Stimulated activated memory B cell treated with anti-CD40 and anti-IgM and Interleukin-4, amounts not matched to agents 10 μg/mL and 1 μg/mL and 100 μg/mL, for 72 hours (primary cell): Measurements from ENCODE around the gene SPTBN5.

ENCODE experiments used
- ATAC-seq: fragments of 150-1000 bp; cut with Tn5 transposase; 2 replicates; pipeline ENCODE4 v1.10.0; 2021
- H3K27ac Mint-ChIP-seq: one replicate; pipeline ENCODE4 v1.8.0; 2022; ENCODE audit warnings: mild to moderate bottlenecking, mixed read lengths
- H3K27me3 Mint-ChIP-seq: one replicate; pipeline ENCODE4 v1.8.0; 2022; ENCODE audit warnings: mixed read lengths
- H3K36me3 Mint-ChIP-seq: one replicate; pipeline ENCODE4 v1.8.0; 2022; ENCODE audit warnings: mixed read lengths
- H3K4me1 Mint-ChIP-seq: one replicate; pipeline ENCODE4 v1.8.0; 2022; ENCODE audit warnings: mixed read lengths
- H3K4me3 Mint-ChIP-seq: one replicate; pipeline ENCODE4 v1.8.0; 2022; ENCODE audit warnings: mild to moderate bottlenecking, moderate library complexity, mixed read lengths
- H3K9me3 Mint-ChIP-seq: one replicate; pipeline ENCODE4 v1.8.0; 2022; ENCODE audit warnings: mixed read lengths

The SPTBN5 gene

GRCh38 chr15:41860049-41860828 is 33.6 kb downstream of the SPTBN5 start:
- no peak overlapping the region for H3K4me3 Mint-ChIP-seq
- ATAC-seq: no peak

GRCh38 chr15:41858756-41859155 is 35.1 kb downstream of the SPTBN5 start:
- H3K27me3 Mint-ChIP-seq: peaks cover 9% of the 10 kb centered on the region
- no peaks in the 10 kb centered on the region for H3K9me3 Mint-ChIP-seq
- no peaks in the 10 kb centered on the region for H3K4me1 Mint-ChIP-seq
- no peaks in the 10 kb centered on the region for H3K36me3 Mint-ChIP-seq
- H3K4me3 Mint-ChIP-seq: no peak overlapping the region
- H3K27ac Mint-ChIP-seq: no peak overlapping the region
- no peak for ATAC-seq

More at GRCh38 chr15:41860049-41860828, 33.6 kb downstream of the SPTBN5 start:
- Mint-ChIP-seq H3K36me3 (no peaks in the 10 kb centered on the region), H3K4me1 (no peaks in the 10 kb centered on the region), H3K27ac (no peak overlapping the region), H3K27me3 (peaks cover 9% of the 10 kb centered on the region), H3K9me3 (no peaks in the 10 kb centered on the region)

DNA sequence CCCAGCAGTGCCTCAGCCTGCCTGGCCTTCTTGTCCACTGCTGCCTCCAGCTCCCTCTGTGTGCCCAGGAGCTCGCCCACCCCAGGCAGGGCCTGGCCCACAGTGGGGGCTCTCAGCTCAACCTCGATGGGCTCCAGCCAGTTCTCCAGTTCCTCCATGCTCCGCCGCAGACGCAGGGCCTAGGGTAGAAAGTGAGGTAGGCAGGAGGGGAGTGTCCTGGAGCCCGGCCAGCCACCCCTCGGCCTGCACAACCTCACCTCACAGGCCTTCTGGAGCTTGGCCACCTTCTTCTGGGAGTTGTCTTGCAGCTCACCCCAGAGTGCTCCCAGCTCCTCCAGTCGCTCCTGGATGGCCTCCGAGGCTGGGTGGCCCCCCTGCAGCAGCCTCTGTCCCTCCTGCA is 36.5 kb downstream of the SPTBN5 start:
- H3K4me1 Mint-ChIP-seq: no peaks in the 10 kb centered on the region
- H3K27me3 Mint-ChIP-seq: peaks cover 9% of the 10 kb centered on the region

DNA sequence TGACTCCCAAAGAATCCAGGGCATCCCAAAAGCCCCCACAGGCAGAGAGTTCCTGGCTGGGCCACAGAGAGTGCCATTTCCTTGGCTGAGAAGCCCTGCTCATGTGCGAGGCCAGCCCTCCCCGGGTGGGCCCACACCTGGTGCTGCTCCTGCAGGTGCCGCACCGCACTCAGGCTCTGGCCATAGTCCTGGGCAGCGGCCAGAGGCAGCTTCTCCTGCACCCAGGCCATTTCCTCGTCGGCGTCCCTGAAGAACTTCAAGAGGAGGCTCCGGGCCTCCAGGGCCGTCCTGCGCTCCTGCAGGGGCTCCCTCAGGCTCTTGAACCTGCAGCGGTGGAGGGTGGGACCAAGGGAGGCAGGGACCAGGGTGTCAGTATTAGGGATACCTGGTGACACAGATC is 37.1 kb downstream of the SPTBN5 start:
- Mint-ChIP-seq H3K27me3 (peaks cover 6% of the 10 kb centered on the region), H3K4me3 (no peak overlapping the region), H3K27ac (no peak overlapping the region), H3K36me3 (no peaks in the 10 kb centered on the region), H3K4me1 (no peaks in the 10 kb centered on the region), H3K9me3 (no peaks in the 10 kb centered on the region)
- no peak for ATAC-seq

More for the DNA sequence above, 36.5 kb downstream of the SPTBN5 start:
- no peaks in the 10 kb centered on the region for H3K9me3 Mint-ChIP-seq
- no peaks in the 10 kb centered on the region for H3K36me3 Mint-ChIP-seq
- no peak overlapping the region for H3K4me3 Mint-ChIP-seq
- no peak overlapping the region for H3K27ac Mint-ChIP-seq
- ATAC-seq: no peak

GRCh38 chr15:41856262-41856661 is 37.6 kb downstream of the SPTBN5 start:
- ATAC-seq: no peak
- no peaks in the 10 kb centered on the region for H3K36me3 Mint-ChIP-seq

GRCh38 chr15:41855261-41855961 is 38.4 kb downstream of the SPTBN5 start:
- Mint-ChIP-seq H3K27ac (no peak overlapping the region), H3K4me1 (peaks cover 11% of the 10 kb centered on the region), H3K4me3 (no peak overlapping the region), H3K9me3 (no peaks in the 10 kb centered on the region), H3K27me3 (peaks cover 11% of the 10 kb centered on the region), H3K36me3 (no peaks in the 10 kb centered on the region)
- ATAC-seq: no peak

More at GRCh38 chr15:41856262-41856661, 37.6 kb downstream of the SPTBN5 start:
- no peak overlapping the region for H3K4me3 Mint-ChIP-seq
- H3K27me3 Mint-ChIP-seq: peaks cover 6% of the 10 kb centered on the region
- no peaks in the 10 kb centered on the region for H3K9me3 Mint-ChIP-seq
- peaks cover 2% of the 10 kb centered on the region for H3K4me1 Mint-ChIP-seq
- no peak overlapping the region for H3K27ac Mint-ChIP-seq

DNA sequence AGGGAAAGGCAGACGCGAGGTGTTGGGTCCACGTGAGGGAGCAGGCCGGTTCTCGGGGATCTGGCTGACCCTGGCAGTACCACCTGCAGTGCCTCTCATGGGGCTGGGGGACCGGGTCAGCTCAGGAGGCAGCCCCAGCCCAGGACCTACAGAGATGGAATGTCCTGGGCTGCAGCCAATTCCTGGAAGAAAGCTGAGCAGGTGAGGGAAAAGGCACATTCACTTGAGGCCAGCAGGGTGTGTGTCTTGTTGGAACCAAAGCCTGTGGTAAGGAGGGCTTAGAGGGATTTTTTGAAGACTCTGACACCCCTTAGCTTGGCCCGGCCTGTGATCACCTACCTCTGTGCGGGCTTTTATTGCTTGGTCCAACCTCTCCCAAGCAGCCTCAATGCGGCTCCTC is 39.4 kb downstream of the SPTBN5 start:
- peaks cover 11% of the 10 kb centered on the region for H3K27me3 Mint-ChIP-seq
- ATAC-seq: no peak

DNA sequence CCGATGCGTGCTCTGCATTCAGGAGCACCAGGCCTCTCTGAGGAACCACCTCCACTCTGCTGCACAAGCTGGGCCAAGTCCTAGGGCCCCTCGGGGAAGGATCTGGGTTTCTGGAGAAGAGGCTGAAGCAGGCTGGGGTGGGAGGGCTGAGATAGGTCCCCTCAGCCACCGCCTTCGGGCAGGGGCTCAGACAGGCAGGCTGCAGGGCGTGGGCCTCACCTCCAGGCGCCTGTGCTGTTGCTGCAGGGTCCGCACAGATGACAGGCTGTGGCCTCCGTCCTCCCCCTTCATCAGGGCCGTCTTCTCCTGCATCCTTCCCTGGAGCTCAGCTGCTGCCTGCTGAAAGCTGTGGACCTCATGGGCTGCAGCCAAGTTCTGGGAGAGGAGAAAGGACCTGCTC is 40.0 kb downstream of the SPTBN5 start:
- ATAC-seq: no peak
- Mint-ChIP-seq H3K27me3 (peaks cover 11% of the 10 kb centered on the region), H3K9me3 (no peaks in the 10 kb centered on the region), H3K4me1 (peaks cover 18% of the 10 kb centered on the region), H3K27ac (no peak overlapping the region), H3K36me3 (no peaks in the 10 kb centered on the region), H3K4me3 (no peak overlapping the region)

More for the DNA sequence above, 39.4 kb downstream of the SPTBN5 start:
- Mint-ChIP-seq H3K27ac (no peak overlapping the region), H3K4me1 (peaks cover 18% of the 10 kb centered on the region), H3K36me3 (no peaks in the 10 kb centered on the region), H3K9me3 (no peaks in the 10 kb centered on the region), H3K4me3 (no peak overlapping the region)

DNA sequence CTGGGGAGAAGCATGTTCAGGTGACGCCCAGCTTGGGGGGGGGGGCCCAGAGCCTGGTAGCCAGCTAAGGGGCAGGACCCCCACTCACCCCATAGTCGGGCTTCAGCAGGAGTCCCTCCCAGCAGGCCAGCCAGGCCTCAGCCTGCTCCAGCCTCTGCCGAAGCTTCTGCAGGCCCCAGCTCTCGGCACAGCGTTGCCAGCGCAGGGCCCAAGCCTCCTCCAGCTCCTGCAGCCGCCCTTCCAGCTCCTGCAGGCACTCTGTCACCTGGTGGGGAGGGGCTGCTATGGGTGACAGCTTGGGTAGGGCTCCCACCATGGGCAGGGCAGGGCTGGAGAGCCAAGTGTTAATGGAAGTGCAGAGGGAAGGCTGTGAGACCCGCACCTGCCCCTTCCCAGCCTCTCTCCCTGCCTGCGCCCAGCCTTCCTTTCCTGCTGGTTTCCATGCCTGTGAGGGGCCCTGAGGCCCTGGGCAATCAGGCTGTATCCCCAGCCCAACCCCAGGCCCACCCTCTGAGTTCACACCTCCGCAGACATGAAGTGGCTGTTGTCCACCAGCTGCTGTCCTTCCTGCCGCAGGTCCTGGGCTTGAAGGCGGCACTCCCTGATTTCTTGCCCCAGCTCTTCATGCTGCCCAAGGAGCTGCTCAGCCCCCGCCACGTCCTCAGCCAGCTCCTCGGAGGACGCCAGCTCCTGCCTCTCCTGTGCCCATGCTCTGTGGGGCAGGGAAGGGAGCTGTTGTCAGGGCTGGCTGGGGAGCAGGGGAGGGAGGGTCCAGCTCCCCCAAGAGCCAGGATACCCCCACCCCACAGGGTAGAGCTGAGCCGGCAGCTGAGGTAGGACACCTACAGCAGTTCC is 40.9 kb downstream of the SPTBN5 start:
- Mint-ChIP-seq H3K27me3 (peaks cover 11% of the 10 kb centered on the region), H3K4me1 (peaks cover 18% of the 10 kb centered on the region), H3K4me3 (no peak overlapping the region), H3K27ac (no peak overlapping the region), H3K9me3 (no peaks in the 10 kb centered on the region), H3K36me3 (peaks cover 6% of the 10 kb centered on the region)
- no peak for ATAC-seq

DNA sequence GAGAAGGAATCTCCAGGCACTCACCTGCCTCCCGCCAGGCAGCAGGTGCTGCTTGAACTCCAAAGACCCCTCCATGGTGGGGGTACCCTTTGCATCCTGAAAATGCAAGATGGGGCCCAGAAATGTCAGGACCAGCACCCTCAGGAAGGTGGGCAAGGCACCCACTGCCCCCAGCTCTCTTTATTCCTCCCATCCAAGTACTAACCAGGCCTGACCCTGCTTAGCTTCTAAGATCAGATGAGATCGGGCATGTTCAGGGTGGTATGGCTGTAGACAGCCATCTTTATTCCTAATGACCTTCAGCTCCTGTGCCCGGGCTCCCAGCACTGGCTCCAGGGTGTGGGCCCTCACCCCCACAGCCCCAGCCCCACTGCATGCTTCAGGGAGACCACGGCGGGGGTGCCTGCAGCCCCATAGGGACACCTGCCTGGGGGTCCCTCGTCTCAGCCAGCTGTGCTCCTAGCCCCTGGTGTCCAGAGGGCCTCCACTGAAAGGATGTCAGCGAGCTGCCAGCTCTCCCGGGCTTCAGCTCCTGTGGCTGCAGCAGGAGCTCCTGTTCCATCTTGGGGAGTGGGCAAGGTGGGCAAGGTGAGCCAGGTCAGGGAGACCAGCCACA is 42.0 kb downstream of the SPTBN5 start:
- no peak overlapping the region for H3K27ac Mint-ChIP-seq

GRCh38 chr15:41851167-41851523 is 42.7 kb downstream of the SPTBN5 start:
- H3K4me3 Mint-ChIP-seq: no peak overlapping the region
- H3K27ac Mint-ChIP-seq: no peak overlapping the region
- H3K36me3 Mint-ChIP-seq: peaks cover 18% of the 10 kb centered on the region
- no peaks in the 10 kb centered on the region for H3K9me3 Mint-ChIP-seq
- H3K27me3 Mint-ChIP-seq: peaks cover 11% of the 10 kb centered on the region
- peaks cover 18% of the 10 kb centered on the region for H3K4me1 Mint-ChIP-seq
- ATAC-seq: no peak

More for the DNA sequence above, 42.0 kb downstream of the SPTBN5 start:
- H3K4me3 Mint-ChIP-seq: no peak overlapping the region
- H3K4me1 Mint-ChIP-seq: peaks cover 18% of the 10 kb centered on the region
- H3K9me3 Mint-ChIP-seq: no peaks in the 10 kb centered on the region
- H3K36me3 Mint-ChIP-seq: peaks cover 13% of the 10 kb centered on the region
- ATAC-seq: no peak
- H3K27me3 Mint-ChIP-seq: peaks cover 11% of the 10 kb centered on the region

- ATAC-seq: no peak
- H3K27ac Mint-ChIP-seq: peak overlapping the region; percentile 12
Measured at GRCh38 chr15:41850482-41851166, 43.2 kb downstream of the SPTBN5 start.

GRCh38 chr15:41849861-41850260 is 44.0 kb downstream of the SPTBN5 start:
- no peak overlapping the region for H3K4me3 Mint-ChIP-seq
- H3K9me3 Mint-ChIP-seq: no peaks in the 10 kb centered on the region
- H3K4me1 Mint-ChIP-seq: peaks cover 18% of the 10 kb centered on the region
- ATAC-seq: no peak
- H3K27me3 Mint-ChIP-seq: peaks cover 11% of the 10 kb centered on the region
- H3K27ac Mint-ChIP-seq: peak overlapping the region; percentile 12
- H3K36me3 Mint-ChIP-seq: peaks cover 30% of the 10 kb centered on the region

More at GRCh38 chr15:41850482-41851166, 43.2 kb downstream of the SPTBN5 start:
- Mint-ChIP-seq H3K4me3 (no peak overlapping the region), H3K36me3 (peaks cover 22% of the 10 kb centered on the region), H3K27me3 (peaks cover 11% of the 10 kb centered on the region), H3K4me1 (peaks cover 18% of the 10 kb centered on the region), H3K9me3 (no peaks in the 10 kb centered on the region)

DNA sequence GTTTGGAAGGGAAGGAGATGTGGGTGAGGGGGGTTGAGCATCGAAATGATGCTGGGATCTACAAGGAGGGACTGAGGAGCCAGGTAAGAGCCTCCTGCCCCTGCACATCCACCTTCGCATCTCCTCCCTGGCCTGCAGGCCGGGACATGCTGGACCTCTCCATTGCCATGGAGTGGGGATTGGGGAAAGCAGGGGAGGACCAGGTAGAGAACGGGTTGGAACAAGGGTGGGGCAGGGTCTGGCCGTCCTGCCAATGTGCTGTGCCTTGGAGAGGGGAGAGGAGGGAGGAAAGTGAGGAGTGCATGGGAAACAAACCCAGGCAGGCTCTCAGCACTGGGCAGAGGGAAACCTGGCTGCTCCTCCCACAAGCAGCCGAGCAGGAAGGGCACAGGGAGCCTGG is 44.6 kb downstream of the SPTBN5 start:
- H3K27ac Mint-ChIP-seq: no peak overlapping the region
- no peak overlapping the region for H3K4me3 Mint-ChIP-seq
- no peaks in the 10 kb centered on the region for H3K9me3 Mint-ChIP-seq
- ATAC-seq: no peak
- peaks cover 11% of the 10 kb centered on the region for H3K27me3 Mint-ChIP-seq
- H3K36me3 Mint-ChIP-seq: peaks cover 33% of the 10 kb centered on the region
- peaks cover 18% of the 10 kb centered on the region for H3K4me1 Mint-ChIP-seq
